ENCODE measurements around the gene LBH.

Gene LBH

DNA sequence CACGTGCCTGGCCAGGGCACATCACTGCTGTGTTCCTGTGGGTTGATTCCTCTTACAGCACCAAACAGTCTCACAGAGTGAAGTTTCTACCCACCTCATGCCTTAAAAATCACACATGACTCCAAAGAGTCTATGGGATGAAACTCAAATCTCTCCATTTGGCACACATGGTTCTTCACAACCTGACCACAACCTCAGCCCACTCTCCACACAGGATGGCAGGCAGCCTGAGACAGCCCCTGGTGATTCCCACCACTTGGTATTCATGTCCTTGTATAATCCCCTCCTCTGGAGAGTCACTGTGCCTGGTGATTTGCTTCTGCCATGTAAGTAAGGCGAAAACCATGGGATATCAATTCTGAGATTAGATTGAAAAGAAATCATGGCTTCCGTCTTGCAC lies 46.2 kb downstream of the LBH start:
- no peak for FAIRE-seq

DNA sequence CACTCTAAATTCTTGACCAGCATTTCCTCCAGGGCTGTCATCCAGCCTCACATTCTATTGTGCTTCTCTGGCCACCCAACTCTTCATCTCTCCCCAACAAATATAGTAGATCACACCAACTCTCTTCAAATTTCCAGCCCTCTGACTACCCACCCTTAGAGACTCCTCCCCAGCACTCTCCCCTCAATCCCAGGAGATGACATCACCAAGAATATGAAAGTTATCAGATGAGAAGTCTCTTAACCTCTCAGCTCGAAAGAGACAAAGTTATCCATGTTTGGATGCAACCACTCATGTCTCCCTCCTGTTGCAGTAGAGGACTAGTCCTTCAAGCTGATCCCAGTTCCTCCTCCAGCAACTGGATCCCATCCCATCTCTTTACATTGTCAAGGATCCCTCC lies 47.1 kb downstream of the LBH start:
- no peak for FAIRE-seq

DNA sequence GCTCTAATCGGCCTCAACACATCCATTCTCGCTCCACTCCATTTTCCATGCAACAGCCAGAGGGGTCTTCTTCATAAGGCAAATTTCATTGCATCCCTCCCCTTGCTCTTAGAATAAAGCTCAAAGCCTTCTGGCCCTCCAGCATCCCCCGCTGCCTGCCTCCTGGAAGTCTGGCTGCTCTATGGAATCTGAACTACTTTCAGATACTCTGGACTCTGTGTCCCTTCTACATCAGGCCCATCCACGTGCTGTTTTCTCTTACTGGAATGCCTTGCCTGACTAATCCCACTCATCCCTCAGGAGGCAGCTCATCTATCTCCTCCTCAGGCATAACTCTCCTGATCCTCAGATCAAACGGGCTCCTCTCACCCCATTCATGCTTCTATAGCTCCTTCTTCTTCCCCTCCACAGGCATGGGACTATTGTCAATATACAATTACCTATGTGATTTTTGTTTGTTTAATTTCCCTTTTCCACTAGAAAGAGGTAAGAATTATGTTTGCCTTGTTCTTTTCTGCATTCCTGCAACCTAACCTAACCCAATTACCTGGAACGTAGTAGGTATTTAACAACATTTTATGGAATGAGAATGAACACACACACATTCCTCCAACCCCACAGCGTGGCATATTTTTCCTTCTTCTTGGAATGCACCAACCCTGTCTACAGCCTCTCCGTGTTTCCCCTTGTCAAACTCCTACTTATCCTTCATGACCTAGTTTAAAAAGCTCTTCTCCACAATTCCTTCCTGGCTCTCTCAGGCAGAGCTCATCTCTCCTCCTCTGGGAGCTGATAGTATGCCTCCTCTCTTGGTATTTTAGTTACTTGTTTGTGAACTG lies 49.5 kb downstream of the LBH start:
- FAIRE-seq, result no peak

DNA sequence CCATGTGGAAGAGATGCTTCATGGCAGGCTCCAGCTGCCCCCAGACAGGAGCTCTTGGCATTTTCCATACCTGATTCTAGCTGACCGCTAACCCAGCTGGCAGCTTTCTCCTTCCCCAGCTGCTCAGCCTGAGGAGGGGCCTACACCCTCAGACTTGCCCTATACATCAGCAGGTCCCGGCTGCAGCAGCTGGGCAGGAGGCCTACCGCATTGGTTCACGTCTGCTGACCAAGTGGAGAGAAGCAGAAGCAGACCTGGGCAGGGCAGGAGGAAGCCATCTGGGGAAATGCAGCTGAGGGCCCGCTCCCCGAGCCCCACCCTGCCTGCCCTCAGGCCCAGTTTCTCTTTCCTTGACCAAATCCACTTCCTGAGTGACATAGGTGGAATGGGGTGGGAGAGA lies 50.7 kb downstream of the LBH start:
- no peak for FAIRE-seq

DNA sequence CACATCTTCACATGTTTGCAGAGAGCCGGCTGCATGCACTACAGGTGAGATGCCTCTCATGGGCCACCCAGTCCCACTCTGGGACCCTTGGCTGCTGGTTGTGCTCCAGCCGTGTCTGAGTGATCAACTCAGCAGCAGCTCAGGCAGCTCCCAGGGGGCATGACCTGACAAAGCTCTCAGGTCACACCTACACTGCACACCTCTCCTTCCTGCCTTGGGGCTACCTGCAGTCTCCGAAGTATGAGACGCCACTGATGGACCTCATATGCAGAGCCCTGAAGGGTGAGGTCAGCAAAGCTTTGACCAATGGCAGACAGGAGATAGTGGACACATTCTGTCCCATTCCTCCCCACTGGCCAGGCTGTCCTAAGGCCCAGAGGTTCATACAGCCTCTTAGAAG lies 51.4 kb downstream of the LBH start:
- FAIRE-seq, result no peak

DNA sequence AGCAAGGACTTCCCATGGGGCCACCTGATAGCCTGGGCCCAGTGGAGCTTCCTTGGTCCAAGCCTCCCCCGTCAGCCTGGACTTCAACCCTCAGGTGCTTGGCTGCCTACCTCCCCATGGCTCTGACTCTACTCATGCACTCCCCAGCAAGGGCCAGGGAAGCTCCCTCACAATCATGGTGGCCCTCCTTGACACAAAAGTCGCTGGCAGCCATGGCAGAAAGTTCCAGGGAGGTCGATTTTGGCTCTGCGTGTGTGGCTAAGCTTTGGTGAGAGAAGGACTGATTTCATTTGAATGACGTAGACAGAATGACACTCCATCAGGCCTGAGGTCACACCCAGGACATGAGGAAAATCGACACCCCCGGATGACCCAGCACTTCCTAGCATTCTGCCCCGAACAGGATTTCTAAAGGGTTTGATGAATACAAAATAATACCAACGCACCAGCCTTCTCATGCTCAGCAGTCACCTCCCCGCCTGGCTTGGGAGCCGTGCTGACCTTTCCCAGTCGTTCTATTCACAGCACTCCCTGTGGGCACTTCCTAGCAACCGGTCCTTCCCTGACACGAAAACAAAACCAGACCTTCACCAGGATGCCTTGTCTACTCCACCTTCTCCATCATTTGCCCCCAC lies 52.7 kb downstream of the LBH start:
- FAIRE-seq, result no peak

DNA sequence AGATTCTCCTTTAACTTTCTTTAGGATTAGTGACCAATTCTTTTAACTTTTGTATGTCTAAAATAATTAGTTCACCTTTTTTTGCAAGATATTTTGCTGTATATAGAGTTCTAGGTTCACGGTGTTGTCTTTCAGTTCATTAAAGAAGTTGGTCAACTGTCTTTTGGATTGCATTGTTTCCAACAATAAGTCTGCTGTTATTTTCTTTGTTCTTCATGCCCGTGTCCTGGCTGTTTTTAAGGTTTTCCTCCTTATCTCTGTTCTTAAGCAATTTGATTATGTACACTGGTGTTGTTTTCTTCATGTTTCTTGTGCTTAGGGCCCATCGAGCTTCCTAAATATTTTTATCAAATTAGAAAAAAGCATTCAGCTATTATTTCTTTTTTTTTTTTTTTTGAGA lies 54.4 kb downstream of the LBH start:
- no peak for FAIRE-seq

DNA sequence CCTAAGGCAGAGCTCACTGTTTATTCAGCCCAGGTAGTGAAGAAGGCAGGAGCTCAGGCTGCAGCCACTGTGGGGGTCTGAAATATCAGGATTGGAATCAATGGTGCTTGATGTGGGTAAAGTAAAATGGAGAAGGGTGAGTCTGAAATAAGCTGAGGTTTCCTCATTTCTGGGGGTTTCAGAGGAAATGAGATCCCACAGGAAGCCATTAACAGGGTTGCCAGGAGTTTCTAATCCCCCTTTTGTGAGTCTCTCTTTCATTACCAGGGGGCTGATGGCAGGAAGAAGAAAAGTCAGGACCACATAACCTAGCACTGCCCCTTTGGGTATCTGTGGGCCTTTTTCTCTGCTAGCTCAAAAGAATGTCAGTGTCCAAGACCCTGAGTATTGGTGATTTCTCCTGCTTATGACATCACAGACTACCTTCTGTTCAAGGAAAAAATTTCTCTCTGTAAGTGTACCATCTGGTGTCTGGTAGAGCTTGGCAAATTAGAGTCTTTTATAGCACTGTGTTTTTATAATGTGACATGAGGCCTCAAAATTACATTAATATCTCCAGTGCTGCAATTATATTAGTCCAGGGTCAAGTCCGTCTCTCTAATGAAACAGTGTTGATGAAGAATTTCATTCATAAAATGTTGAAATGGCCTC lies 56.0 kb downstream of the LBH start:
- no peak for FAIRE-seq

DNA sequence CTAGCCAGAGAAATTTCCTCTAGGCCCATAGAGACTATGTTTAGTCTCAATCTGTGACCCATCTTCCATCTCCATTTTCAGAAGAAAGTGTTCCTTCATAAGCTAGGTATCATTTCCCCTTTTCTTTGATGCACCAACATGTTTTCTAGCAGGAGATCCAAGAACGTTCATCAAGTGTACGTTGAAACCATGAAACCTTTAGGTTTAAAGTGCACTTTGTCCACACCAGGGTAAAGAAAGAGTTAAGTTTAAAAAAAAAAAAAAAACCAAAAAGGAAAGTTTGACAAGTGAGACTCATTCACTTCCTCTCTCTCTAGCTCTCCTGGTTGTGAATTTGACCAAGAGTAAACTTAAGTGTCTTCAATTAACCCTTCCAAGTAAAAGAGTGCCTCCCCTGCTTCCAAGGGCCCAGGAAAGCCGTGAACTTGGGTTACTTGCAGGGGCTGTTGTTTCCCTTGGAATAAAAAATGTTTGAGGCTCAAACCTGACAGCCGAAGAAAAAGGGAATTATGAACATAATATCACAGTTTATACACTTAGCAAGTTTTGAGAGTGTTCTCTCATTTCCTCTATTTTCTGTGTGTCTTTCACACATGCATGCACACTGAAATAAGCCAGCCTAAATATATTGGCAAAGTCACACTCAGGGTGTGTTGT lies 56.7 kb downstream of the LBH start:
- no peak for FAIRE-seq

DNA sequence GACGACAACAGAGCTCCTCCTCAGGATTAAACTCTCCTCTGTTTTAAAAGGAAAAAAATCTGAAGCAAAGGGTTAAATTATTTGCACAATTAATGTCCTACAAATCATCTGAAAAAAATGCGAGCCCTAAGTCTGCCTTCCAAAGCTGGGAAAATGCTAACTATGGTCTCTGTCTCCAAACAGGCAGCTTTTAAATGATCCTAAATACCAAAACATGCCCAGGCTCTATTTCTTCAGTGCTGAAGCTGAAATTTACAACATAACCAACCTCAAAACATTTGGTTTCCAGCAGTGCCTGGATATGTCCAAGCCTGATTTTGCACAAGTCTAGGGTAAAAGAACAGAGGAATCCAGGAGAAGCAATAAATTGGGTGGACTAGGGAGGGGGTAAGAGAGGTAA lies 57.2 kb downstream of the LBH start:
- FAIRE-seq, result no peak

DNA sequence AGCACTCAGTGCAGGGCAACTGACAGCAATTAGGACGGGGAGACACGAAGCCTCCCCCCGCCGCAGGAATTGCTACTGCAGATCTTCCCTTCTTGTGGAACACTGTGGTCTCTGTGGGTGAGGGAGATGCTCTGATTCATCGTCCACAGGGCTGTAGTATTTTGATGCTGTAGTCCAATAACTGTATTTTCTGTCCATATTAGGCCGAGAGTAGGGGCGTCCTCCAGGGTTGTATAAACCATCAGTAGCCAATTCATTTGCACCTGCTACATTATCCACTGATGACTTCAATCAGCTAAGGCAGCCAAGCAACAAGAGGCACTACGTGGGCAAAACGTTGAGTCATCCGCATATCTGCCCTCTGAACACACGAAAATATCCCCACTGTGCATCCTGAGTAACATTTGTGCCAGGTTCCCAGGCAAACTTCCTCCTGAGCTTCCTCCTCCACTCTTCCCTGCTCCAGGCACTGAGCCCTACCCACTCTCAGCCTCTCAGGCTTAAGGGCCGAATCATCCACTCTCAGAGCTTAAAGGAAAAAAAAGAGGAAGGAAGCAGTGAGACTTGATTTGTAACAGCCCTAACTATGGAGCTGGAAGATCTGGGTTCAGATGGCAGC lies 62.1 kb downstream of the LBH start:
- no peak for FAIRE-seq

DNA sequence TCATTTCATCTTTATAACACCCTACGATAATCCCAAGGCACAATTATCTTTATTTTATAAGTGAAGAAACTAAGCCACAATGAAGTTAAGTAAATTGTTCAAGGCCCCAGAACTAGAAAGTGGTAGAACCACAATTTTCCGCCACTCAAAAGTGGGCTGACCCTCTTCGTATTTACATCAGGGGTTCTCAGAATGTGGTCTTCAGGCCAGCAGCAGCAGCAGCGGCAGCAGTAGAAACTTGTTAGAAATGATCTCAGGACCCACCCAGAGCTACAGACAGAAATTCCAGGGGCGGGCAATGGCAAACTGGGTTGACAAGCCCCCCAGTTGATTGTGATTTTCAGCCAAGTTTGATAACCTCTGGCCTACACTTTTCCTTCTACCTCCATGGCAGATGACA lies 62.8 kb downstream of the LBH start:
- no peak for FAIRE-seq

DNA sequence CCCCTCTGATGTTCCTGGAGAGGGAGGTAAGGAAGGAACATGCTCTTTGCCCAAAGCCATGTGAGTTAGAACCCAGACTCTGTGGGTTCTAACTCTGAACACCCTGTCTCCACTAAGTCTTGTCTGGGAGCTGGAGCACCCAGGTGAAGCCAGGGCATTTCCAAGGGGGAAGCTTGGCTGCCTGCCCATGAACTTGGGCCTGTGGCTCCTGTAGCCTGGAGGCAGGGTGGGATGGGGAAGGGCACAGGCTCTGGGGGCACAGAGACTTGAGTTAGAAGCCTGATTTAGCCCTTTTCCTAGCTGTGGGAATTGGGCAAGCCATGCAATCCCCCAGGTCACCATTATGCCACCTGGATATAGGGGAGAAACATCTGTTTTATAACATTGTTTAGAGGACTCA lies 65.2 kb downstream of the LBH start:
- no peak for FAIRE-seq

DNA sequence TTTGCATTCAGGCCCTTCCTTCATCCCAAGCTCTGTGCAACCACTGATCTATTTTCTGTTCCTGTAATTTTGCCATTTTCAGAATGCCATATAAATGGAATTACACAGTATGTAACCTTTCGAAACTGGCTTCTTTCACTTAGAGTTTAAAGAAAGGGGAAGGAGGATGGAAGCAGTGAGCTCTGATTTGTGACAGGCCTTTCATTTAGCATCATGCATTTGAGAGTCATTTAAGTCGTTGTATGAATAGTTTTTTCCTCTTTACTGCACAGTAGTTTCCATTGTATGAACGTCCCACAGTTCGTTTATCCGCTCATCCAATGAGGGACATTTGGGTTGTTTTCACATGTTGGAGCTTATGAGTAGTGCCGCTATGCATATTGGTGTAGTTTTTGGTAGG lies 67.0 kb downstream of the LBH start:
- FAIRE-seq, result no peak

DNA sequence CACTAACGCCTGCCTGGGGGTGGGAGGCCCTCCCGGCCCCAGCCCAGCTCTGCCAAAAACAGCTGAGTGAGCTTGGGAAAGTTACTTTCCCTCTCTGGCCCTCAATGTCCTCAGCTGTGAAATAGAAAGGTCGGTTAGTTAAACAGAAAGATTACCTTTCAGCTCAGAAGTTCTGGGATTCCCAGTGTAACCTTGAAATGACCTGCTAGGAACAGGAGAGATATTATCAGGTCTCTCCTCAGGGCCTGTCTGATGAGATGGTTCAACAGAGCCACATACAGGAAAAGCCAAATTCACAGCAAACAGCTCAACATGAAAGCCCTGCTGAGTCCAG lies 68.8 kb downstream of the LBH start:
- FAIRE-seq, result no peak

DNA sequence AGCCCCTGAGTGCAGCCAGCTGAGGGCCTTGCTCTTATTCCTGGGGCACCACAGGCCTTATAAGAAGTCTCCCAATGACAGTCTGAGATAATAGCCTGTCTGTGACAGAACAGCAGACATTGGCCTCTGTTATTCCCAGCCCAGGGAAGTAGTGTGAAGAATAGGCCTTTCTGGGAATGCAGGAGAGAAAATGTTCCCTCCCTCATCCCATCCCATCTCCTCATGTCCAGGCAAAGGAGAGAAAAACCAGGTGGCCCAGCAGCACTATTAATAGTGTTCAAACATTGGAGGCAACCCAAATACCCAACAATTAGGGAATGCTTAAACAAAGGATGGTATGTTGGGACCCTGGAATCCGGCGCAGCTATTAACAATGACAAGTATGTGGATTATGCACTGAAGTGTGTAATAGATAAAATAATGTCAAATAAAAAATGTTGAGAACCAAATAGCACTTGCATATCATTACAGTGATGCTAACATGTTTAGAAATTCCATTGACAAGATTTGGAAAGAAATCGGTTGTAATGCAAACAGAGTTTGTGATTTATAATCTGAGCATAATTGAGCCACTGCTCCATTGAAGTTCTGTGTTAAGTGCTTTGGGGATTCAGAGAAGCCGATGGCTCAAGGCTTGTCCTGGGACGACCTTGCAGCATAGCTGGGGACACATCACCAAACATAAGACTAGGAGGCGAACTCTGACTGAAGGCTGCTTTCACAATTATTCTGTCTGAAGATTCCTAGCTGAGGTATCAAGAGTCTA lies 69.3 kb downstream of the LBH start:
- no peak for FAIRE-seq

DNA sequence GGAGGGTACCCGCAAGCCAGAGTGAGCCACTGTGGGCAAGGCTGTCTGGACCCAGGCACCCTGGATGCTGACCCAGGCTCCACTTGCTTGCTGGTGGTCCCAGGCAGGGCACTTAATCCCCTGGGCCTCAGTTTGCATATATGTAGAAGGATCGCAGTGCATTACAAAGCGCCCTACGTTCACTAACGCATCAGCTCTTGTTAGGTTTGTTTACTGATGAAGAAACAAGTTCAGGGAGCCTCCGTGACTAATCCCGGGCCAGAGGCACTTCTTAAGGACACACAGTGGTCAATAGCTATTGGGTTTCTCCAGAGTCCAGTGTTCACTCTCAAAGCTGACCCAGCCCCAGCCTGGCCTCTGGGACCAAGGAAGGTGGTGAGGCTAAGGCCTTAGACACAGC lies 70.2 kb downstream of the LBH start:
- no peak for FAIRE-seq

DNA sequence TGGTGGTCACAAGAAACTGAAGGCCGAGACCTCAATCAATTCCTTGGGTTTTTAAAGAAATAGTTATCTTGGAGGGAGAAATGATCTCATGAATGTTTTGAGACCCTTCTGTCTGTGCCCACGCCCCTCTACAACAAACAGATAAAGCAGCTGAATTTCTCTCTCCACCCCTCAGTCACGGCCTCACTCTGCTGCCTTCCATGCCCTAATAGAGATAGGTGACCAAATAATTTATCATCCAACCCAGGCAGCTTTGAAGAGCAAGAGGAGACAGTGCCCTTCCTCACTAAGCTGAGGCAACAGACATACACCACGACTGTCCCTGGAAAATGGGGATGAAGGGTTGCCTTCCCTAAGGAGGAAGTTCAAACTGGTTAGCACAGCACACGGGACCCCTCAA lies 71.2 kb downstream of the LBH start:
- no peak for FAIRE-seq

DNA sequence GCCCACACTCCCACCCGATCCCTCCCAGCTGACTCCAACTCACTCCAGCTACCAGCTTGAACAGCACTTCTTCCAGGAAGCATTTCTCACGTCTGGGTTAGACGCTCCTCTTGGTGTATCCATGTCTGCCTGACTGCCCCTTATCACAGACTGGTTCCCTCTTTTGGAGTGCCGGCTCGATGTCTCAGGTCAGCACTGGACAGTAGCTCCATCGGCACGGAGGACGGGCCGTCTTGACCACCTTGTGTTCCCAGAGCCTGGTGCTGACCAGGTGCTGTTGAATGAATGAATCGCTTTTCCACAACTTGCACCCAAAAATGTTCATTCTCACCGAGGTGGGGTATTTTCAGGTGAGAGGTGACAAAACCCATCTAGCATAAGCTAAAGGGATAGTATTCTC lies 71.8 kb downstream of the LBH start:
- no peak for FAIRE-seq

DNA sequence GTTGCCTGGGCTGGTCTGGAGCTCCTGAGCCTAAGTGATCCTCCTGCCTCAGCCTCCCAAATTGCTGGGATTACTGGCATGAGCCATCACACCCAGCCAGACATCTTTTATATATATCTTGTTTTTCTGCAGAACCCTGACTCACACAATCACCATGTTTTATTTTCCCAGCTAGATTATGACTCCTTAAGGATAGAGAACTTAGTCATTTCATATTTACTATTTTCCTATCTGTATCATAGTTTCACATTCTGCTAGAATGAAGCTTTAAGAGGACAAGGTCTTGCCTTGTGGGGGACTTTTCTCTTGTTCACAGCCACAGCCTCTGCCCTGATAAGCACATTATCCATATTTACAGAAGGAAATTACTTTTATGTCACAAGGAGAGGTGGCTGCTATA lies 73.9 kb downstream of the LBH start:
- FAIRE-seq, result no peak

DNA sequence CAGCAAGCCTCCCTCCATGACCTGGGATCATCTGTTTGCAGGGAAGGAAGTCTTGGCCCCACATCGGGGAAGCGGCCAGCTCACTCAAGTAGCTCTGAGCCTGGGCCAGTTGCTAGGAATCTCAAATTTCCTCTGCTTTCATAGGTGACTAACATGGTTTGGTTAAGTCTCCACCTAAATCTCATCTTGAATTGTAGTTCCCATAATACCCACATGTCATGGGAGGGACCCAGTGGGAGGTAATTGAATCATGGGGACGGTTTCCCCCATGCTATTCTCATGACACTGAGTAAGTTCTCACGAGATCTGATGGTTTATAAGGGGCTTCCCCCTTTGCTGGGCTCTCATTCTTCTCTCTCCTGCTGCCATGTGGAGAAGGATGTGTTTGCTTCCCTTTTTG lies 75.2 kb downstream of the LBH start:
- no peak for FAIRE-seq

DNA sequence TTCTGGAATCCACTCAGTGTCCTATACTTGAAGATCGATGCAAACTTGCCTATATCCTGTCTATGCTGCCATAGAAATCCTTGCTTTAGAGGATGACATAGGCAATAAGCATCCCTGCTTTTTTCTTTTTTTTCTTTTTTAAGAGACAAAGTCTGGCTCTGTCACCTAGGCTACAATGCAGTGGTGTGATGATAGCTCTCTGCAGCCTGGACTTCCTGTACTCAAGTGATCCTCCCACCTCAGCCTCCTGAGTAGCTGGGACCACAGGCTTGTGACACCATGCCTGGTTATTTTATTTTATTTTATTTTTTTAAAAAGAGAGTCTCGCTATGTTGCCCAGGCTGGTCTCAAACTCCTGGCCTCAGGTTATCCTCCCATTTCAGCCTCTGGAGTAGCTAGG lies 76.9 kb downstream of the LBH start:
- FAIRE-seq, result no peak

All from colon (tissue), 2 donors.